DOHH2 (cell line): ENCODE measurements around the gene NRXN3.

ENCODE experiments used
- CTCF ChIP-seq: fragments of 200-600 bp; sonication (generic); IDR thresholded peaks from one replicate; pipeline ENCODE4 v1.5.1; 2014; ENCODE audit warnings: antibody characterized with exemption, mild to moderate bottlenecking, low read depth, low read length; ENCODE audit not compliant: poor library complexity, severe bottlenecking
- EZH2phosphoT487 ChIP-seq: fragments of 200-600 bp; sonication (generic); IDR thresholded peaks from 2 replicates; pipeline ENCODE4 v1.6.1; 2017; ENCODE audit warnings: borderline replicate concordance, mild to moderate bottlenecking, antibody characterized with exemption, low read length, moderate library complexity, mixed read lengths

- TF ChIP-seq CTCF (no peak), EZH2phosphoT487 (no peak)
Observed at GRCh38 chr14:78638926-78639325, 468.8 kb downstream of the NRXN3 start.
